ENCODE results near the gene PRICKLE3.
"Not testable (repeated sequence)": the region's sequence is repeated elsewhere in the genome, so short reads cannot be mapped to it uniquely, and the experiment has no call there.

The PRICKLE3 gene

DNA sequence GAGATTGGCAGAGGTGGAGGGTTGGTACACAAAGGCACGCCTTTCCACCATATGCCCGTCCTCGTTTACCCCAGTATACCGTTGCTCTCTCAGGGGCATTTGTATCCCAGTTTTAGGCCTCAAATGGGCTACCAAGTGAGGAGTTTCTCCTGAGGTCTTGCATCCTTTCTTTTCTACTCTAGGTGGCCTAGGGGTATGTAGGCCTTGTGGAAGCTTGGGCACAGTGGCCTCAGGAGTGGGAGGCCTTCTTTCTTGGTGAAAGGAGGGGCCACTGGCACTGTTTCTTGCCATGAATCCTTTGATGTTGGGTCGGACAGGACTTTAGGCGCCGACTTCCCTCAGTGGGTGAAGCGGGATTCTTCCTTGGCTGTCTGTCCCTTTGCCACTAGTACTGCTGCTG, 38.9 kb downstream of the PRICKLE3 start:
- TF ChIP-seq, protein P1, sequence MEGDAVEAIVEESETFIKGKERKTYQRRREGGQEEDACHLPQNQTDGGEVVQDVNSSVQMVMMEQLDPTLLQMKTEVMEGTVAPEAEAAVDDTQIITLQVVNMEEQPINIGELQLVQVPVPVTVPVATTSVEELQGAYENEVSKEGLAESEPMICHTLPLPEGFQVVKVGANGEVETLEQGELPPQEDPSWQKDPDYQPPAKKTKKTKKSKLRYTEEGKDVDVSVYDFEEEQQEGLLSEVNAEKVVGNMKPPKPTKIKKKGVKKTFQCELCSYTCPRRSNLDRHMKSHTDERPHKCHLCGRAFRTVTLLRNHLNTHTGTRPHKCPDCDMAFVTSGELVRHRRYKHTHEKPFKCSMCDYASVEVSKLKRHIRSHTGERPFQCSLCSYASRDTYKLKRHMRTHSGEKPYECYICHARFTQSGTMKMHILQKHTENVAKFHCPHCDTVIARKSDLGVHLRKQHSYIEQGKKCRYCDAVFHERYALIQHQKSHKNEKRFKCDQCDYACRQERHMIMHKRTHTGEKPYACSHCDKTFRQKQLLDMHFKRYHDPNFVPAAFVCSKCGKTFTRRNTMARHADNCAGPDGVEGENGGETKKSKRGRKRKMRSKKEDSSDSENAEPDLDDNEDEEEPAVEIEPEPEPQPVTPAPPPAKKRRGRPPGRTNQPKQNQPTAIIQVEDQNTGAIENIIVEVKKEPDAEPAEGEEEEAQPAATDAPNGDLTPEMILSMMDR (IDR thresholded peaks at IDR 0.05; ENCODE audit: unreplicated experiment in 3 of 3), result no peak

DNA sequence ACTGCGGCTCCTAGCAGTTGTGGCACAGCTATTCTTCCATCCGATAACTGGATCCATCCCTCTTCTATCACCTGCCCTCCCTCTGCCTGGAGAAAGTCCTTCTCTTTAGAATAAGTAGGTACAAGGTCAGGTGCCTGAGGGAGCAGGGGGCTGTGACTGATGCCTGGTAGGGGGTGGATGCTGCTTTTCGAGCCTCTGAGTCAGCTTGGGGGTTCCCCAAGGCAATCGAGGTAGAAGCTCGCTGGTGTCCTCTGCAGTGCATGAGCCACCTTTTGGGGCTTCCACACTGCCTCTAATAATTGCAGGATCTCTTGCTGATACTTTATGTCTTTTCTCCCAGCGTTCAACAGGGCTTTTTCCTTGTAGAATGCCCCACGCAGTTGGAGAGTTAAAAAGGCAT, 43.0 kb downstream of the PRICKLE3 start:
- H3K4me3 Mint-ChIP-seq; H3K27me3 Mint-ChIP-seq (ENCODE audit: low read depth); H3K27ac Mint-ChIP-seq; H3K4me1 Mint-ChIP-seq: not testable (repeated sequence)
- Mint-ChIP-seq H3K9me3 (peaks cover 30% of the 10 kb centered on the region), H3K36me3 (ENCODE audit: low read depth) (peaks cover 16% of the 10 kb centered on the region)

More for the DNA sequence above, 38.9 kb downstream of the PRICKLE3 start:
- no peak overlapping the region for H3K27ac Mint-ChIP-seq
- no peaks in the 10 kb centered on the region for H3K27me3 Mint-ChIP-seq (ENCODE audit: low read depth)
- H3K36me3 Mint-ChIP-seq (ENCODE audit: low read depth), result no peaks in the 10 kb centered on the region
- H3K9me3 Mint-ChIP-seq, result peaks cover 24% of the 10 kb centered on the region
- H3K4me1 Mint-ChIP-seq, result no peaks in the 10 kb centered on the region
- H3K4me3 Mint-ChIP-seq, result no peak overlapping the region

DNA sequence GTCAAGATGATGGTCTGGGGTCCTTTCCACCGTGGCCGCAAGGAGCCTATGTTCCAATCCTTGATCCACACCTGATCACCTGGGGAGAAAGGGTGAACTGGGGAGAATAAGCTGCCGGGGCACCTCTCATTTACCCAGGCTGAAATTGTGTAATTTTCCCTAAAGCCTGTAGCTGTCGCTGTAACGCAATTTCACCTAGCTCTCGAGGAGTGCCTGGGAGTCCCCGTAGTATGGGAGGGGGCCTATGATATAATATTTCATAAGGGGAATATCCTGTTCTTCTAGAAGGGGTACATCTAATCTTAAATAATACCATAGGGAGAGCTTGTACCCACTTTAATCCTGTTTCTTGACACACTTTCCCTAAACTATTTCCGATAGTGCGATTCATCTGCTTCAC, 43.9 kb downstream of the PRICKLE3 start:
- not testable (repeated sequence) for H3K4me1 Mint-ChIP-seq; H3K27me3 Mint-ChIP-seq (ENCODE audit: low read depth); H3K27ac Mint-ChIP-seq; H3K4me3 Mint-ChIP-seq
- H3K9me3 Mint-ChIP-seq, result peaks cover 30% of the 10 kb centered on the region
- H3K36me3 Mint-ChIP-seq (ENCODE audit: low read depth), result peaks cover 16% of the 10 kb centered on the region

DNA sequence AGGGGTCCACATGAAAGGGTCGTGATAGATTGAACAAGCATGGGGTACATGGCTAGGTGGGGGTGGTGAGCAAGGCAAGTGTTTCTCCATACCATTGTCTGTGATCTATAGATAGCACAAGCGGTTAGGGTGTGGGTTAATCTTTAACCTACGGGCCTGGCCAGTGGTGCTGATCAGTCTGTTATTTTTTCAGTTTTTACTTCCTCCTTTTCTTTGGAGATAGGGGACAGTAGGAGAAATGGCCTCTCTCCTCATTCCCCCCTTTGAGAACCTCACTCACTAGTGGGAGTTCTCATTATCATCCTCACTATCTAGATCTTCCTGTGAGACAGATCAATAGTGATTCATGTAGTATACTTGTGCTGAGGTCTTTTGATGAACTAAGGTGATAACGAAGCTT, 46.5 kb downstream of the PRICKLE3 start:
- Mint-ChIP-seq H3K4me1 (no peaks in the 10 kb centered on the region), H3K4me3 (no peak overlapping the region), H3K27ac (no peak overlapping the region), H3K36me3 (ENCODE audit: low read depth) (peaks cover 20% of the 10 kb centered on the region), H3K9me3 (peaks cover 30% of the 10 kb centered on the region), H3K27me3 (ENCODE audit: low read depth) (no peaks in the 10 kb centered on the region)
- TF ChIP-seq, protein P1 (IDR thresholded peaks at IDR 0.05; ENCODE audit: unreplicated experiment in 3 of 3), result no peak

DNA sequence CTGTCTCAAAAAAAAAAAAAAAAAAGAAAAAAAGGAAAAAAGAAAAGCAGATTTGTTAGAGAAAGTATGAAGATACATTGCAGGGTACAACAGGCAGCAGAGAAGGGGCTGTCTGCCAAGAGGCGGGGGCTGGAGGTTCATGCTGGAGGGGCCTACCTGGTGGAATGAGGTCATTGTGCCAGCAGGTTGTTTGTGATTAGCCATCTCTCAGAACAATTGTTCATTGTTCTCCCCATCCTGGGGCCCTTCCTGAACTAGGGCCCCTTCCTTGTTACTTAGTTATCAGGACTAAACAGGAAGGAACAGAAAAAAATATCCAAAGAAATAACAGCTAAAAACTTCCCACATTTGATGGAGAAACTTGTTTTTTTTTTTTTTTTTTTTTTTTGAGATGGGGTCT, 48.7 kb downstream of the PRICKLE3 start:
- H3K27me3 Mint-ChIP-seq (ENCODE audit: low read depth), result no peaks in the 10 kb centered on the region

DNA sequence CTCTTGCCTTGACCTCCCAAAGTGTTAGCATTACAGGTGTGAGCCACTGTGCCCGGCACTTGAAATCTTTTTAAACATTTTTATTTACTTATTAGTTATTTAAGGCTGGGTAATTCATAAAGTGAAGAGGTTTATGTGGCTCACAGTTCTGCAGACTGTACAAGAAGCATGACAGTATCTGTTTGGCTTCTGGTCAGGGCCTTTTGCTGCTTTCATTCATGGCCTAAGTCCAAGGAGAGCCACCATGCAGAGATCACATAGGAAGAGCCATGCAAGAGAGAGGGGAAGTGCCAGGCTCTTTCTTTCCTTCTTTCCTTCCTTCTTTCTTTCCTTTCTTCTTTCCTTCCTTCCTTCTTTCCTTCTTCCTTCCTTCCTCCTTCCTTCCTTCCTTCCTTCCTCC, 52.4 kb downstream of the PRICKLE3 start:
- Mint-ChIP-seq H3K27ac (no peak overlapping the region), H3K36me3 (ENCODE audit: low read depth) (peaks cover 8% of the 10 kb centered on the region), H3K9me3 (peaks cover 15% of the 10 kb centered on the region), H3K4me3 (no peak overlapping the region), H3K27me3 (ENCODE audit: low read depth) (no peaks in the 10 kb centered on the region), H3K4me1 (no peaks in the 10 kb centered on the region)
- TF ChIP-seq, protein P1 (IDR thresholded peaks at IDR 0.05; ENCODE audit: unreplicated experiment in 3 of 3), result no peak

More for the DNA sequence above, 48.7 kb downstream of the PRICKLE3 start:
- Mint-ChIP-seq H3K27ac (no peak overlapping the region), H3K4me1 (no peaks in the 10 kb centered on the region), H3K4me3 (no peak overlapping the region), H3K36me3 (ENCODE audit: low read depth) (peaks cover 20% of the 10 kb centered on the region), H3K9me3 (peaks cover 28% of the 10 kb centered on the region)
- TF ChIP-seq, protein P1 (IDR thresholded peaks at IDR 0.05; ENCODE audit: unreplicated experiment in 3 of 3), result no peak

DNA sequence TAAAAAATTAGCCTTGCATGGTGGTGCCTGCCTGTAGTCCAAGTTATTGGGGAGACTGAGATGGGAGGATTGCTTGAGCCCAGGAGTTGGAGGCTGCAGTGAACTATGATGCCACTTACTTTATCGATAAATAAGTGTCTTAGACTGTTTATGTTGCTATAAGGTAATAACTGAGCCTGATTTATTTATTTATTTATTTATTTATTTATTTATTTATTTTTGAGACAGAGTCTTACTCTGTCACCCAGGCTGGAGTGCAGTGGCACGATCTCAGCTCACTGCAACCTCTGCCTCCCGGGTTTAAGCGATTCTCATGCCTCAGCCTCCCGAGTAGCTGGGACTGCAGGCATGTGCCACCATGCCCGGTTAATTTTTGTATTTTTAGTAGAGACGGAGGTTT, 53.9 kb downstream of the PRICKLE3 start:
- H3K36me3 Mint-ChIP-seq (ENCODE audit: low read depth); H3K27me3 Mint-ChIP-seq (ENCODE audit: low read depth); H3K4me3 Mint-ChIP-seq; H3K27ac Mint-ChIP-seq; H3K4me1 Mint-ChIP-seq: not testable (repeated sequence)
- H3K9me3 Mint-ChIP-seq, result peaks cover 14% of the 10 kb centered on the region

DNA sequence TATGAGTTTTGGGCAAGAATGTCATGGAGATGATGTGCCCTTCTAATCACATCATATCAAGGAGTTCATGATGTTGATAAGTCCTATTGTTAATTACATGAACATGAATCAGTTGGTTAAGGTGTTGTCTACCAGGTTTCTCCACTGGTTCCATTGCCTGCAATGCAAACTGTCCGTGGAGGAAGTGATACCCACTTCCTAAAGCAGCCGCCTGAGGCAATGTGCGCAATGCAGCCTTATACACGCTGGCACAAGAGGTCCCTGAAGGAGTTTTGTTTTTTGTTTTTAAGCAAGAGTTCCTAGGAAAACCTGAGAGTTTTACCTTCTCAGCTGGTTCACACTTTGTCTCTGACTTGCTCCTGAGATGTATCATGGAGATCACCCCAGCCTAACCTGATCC, 56.7 kb downstream of the PRICKLE3 start:
- no peak overlapping the region for H3K4me3 Mint-ChIP-seq
- TF ChIP-seq, protein P1 (IDR thresholded peaks at IDR 0.05; ENCODE audit: unreplicated experiment in 3 of 3), result no peak
- no peaks in the 10 kb centered on the region for H3K27me3 Mint-ChIP-seq (ENCODE audit: low read depth)
- peaks cover 4% of the 10 kb centered on the region for H3K36me3 Mint-ChIP-seq (ENCODE audit: low read depth)
- peaks cover 8% of the 10 kb centered on the region for H3K9me3 Mint-ChIP-seq
- no peaks in the 10 kb centered on the region for H3K4me1 Mint-ChIP-seq
- no peak overlapping the region for H3K27ac Mint-ChIP-seq

DNA sequence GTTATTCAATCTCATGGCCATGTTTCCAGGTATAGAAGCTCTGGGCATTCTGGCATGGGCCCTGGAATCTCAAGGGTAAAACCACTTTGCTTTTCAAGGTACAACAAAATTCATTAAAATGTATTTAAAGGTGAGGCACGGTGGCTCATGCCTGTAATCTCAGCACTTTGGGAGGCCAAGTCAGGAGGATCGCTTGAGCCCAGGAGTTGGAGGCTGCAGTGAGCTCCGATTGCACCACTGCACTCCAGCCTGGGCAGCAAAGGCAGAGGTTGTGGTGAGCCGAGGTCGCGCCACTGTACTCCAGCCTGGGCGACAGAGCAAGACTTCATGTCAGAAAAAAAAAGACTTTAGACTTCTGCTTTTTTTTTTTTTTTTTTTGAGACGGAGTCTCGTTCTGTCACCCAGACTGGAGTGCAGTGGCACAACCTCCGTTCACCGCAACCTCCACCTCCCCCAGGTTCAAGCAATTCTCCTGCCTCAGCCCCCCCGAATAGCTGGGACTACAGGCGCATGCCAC, 58.4 kb downstream of the PRICKLE3 start:
- peaks cover 13% of the 10 kb centered on the region for H3K9me3 Mint-ChIP-seq
- H3K27me3 Mint-ChIP-seq (ENCODE audit: low read depth); H3K4me3 Mint-ChIP-seq; H3K27ac Mint-ChIP-seq; H3K4me1 Mint-ChIP-seq: not testable (repeated sequence)
- H3K36me3 Mint-ChIP-seq (ENCODE audit: low read depth), result peaks cover 11% of the 10 kb centered on the region
